Femur (tissue), 1 donor: Measurements from ENCODE around the gene ZNF892.
"Not testable (repeated sequence)": the region's sequence is repeated elsewhere in the genome, so short reads cannot be mapped to it uniquely, and the experiment has no call there.

Source experiments
- DNase-seq: peaks from one replicate; pipeline ENCODE4 v3.0.0-alpha.2; 2017

Gene ZNF892

GRCh38 chr2:95231723-95232122, 24.4 kb downstream of the ZNF892 start:
- peak; percentile 49 for DNase-seq

- no peak for DNase-seq
Measured at GRCh38 chr2:95232232-95232631, 24.9 kb downstream of the ZNF892 start.

GRCh38 chr2:95234286-95234785, 27.0 kb downstream of the ZNF892 start:
- no peak for DNase-seq

GRCh38 chr2:95234816-95235215, 27.5 kb downstream of the ZNF892 start:
- no peak for DNase-seq

- no peak for DNase-seq
Measured at GRCh38 chr2:95238131-95238530, 30.8 kb downstream of the ZNF892 start.

GRCh38 chr2:95240091-95240490, 32.8 kb downstream of the ZNF892 start:
- no peak for DNase-seq

- no peak for DNase-seq
Measured at GRCh38 chr2:95240556-95240955, 33.2 kb downstream of the ZNF892 start.

GRCh38 chr2:95242084-95242483, 34.8 kb downstream of the ZNF892 start:
- DNase-seq: not testable (repeated sequence)
